Fibroblast of peridontal ligament (primary cell): ENCODE data around the gene RHOF.

Experiments
- DNase-seq: peaks from one replicate; pipeline ENCODE4 v3.0.0-alpha.2; 2010; ENCODE audit errors: extremely low read depth

Gene RHOF

DNA sequence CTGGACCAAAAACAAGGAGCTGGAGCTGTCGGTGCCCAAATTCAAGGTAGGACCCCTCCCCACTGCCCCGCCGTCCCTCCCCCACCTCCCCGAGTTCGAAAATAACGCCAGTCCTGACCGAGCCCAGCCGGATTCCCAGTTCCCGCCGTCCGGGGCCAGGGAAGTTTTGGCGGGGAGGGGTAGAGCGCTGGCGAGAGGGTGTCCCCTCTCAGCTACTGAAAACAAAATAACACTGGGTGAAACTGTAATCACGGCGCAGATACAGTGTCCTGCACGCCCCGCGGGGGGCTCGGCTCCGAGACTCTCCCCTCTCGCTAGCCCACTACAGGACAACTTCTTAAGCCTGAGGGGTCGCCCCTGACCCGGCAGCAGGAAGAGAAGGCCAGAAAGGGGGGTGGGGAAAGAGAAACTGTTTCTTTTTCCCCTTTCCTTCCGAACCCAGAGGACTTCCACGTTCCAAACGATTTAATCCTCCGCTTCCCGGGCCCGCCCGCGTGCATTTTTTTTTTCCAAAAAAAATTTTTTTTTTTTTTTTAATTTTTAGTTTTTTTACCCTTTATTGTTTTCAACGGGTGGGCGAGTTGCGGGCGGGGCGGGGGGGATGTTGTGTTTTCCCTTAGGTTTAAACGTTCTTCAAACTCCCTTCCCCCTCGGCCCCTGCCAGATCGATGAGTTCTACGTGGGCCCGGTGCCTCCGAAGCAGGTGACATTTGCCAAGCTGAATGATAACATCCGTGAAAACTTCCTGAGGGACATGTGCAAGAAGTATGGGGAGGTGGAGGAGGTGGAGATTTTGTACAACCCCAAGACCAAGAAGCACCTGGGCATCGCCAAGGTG is 11.9 kb upstream of the RHOF start:
- DNase-seq, result peak; percentile 40

DNA sequence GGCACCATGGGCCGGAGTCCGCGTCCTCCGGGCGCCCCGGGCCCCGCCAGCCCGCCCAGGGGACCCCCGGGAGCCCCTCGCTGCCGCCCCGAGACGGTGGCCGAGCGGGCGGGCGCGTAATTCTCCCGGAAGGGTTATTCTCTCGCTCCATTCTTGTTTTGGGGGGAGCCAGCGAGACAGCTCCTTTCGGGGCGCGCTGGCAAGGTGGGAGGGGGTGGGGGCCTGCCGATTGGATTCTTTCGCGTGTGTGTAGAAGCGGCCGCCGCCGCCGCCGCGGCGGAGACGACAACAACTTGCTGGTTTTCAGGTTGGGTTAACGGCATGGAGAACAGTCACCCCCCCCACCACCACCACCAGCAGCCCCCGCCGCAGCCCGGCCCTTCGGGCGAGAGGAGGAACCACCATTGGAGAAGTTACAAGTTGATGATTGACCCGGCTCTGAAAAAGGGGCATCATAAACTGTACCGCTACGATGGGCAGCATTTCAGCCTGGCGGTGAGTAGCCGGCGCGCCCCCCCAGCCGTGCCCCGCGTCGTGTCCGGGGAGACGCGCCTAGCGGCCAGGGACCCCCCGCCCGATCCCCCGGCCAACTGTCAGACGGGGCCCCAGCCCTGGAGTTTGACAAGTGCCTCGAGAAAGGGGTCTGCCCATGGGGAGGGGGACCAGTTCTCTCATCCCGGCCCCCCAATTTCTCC is 11.1 kb upstream of the RHOF start:
- no peak for DNase-seq

DNA sequence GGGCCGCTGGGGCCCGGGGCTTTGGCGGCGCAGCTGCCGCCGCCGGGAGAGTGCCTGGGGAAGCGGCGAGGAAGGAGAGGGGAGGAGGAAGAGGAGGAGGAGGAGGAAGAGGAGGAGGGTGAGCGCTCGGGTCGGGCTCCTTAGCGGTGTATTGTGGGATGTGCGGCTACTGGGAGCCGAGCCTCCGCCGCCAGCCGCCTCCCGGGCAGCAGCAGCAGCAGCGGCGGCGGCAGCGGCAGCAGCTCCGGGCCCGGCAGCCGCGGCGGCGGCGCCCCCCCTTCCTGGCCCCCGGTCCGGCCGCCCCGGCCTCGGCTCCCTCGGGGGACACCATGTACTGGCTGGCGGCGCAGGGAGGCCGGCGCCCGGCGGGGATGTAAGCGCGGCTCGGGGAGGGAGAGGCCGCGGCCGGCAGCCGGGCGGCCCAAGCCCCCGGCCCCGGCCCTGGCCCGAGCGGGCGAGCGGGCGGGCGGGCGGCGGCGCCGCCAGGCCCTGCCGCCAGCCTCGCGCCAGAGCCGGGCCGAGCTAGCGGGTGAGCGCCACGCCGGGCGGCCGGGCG is 10.5 kb upstream of the RHOF start, which contains the start of gene SETD1B:
SETD1B (plus strand) TSS at position 149 of the 556 bp plus-strand sequence. CDS start 729 bp downstream, outside the sequence.
- DNase-seq, result peak; percentile 51

DNA sequence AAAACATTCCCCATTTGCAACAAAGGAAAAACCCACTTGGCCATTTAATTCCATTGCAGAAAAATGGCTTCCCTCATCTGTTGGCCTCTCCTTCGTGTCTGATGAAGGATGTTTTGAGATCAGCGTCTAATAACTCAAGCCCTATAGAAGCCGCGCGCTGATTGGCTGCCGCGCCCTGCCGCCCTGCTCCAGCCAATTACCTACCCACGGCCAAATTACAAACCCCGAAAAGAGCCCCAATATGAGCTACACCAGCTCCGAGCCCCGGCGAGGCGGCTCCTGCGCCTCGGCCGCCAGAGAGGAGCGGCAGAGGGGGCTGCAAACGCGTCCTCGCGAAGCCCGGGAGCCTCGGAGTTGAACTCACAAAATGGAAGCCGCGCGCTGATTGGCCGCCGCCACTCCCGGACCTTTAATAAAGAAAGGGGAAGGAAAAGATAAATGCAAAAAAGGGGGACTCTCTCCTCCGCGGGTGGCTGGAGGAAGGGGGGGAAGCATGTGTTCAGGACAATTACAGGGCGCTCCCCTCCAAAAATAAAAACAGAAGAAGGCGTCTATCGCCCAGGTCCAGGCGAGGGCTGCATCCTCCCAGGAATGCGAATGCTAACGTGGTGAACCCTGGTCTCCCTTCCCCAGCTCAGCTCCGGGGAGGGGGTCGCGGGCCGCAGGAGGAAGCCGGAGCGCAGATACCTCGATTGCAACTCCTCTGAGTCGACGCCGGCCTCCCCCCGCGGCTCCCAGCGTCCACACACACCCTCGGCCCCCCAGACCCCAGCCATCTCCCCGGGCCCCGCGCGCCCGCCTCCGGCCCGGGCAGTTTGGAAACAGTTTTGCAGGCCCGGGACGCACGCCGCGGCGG is 9.6 kb upstream of the RHOF start:
- DNase-seq, result peak; percentile 96

DNA sequence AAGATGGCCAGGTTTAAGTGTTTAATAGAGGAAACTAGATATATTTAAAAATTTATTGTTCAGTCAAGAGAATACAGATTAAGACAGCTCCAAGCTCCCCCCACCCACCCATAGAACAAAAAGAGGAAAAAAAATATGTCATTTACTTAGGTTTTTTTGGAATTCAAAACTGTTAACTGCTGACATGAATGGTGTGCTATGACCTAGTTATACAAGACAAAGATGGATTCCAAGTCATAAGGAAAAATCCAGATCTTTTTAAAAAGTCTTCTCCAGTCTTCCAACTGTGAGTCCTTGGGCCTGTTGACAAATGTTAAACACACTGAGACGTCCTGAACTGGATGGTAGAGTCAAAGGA is 9.0 kb upstream of the RHOF start:
- DNase-seq, result no peak

DNA sequence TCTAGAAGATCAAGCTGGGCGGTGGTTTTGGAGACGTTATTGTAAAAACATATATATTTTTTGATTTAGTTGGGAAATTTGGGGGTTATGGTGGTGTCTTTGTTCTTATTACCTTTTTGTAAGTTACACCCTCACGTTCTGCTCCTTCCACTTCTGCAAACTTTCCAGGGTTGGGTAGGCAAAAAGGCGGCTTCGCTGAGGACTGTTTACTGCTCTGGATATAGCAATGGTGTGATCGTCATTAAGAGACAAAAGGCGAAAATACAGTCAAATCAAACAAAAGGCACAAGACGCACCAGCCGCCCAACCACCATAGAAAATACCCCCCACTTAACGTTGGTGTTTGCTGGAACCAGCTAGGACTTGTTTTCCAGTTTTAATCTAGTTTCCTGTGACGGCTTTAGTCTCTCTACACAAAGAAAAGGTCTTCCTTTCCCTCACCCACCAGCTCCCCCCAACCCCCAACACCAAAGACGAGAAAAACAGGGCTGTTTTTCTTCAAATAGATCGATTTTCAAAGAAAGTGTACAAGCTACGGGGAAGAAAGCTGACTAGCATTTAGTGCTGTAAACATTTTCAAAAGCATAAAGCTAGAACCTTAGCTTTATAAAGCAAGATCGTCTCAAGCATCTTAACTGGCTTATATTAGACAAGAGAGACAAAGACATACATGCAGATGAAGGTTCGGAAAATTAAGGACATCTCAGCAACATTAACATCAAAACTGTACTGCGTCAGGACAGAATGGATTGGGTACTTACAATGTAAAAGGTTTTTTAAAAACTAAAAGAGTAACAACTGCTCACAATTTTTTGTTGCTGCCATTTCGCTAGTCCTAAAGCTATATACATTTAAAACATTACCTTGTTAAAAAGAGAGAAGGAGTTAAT is 8.4 kb upstream of the RHOF start:
- DNase-seq, result peak; percentile 54

DNA sequence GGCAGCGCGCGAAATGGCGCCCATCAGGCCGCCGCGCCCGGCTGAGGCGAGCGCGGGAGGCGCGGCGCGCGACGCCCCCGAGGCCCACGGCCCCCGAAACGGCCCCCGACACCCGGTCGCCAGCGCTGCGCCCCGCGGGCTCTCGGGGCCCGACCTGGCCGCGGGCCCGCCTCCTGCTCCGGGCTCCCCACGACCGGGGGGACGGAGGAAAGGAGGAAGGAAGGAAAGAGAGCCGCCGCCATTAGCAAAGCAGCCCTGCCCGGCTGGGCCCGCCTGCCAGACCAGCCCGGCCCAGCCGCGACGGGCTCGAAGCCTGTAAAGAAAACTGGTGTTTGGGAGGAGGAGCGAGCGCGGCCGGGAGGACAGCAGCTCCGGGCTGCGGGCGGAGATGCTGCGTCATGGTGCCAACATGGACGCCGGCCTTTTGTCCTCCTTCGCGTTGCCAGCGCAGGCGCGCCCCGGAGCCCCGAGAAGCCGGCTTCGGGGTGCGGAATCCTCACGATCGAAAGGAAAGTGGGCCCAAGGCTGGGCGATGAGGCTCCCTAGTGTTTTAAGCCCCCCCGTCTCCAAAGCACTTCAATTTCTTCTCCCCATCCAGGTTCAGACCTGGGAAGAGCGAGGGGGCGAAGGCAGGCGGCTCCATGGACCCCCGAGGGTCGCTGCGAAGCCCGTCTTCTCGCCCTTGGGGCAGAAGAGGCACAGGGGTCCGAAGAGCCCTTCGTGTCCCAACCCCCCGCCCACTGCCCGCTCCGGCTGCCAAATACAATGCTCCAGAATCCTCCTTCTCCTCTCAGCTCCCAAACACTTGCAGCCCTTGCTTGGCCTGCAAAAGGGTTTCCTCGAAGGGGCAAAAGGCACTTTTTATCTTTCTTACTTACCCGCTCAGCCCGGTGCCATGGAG is 7.5 kb upstream of the RHOF start:
- DNase-seq, result peak; percentile 83

DNA sequence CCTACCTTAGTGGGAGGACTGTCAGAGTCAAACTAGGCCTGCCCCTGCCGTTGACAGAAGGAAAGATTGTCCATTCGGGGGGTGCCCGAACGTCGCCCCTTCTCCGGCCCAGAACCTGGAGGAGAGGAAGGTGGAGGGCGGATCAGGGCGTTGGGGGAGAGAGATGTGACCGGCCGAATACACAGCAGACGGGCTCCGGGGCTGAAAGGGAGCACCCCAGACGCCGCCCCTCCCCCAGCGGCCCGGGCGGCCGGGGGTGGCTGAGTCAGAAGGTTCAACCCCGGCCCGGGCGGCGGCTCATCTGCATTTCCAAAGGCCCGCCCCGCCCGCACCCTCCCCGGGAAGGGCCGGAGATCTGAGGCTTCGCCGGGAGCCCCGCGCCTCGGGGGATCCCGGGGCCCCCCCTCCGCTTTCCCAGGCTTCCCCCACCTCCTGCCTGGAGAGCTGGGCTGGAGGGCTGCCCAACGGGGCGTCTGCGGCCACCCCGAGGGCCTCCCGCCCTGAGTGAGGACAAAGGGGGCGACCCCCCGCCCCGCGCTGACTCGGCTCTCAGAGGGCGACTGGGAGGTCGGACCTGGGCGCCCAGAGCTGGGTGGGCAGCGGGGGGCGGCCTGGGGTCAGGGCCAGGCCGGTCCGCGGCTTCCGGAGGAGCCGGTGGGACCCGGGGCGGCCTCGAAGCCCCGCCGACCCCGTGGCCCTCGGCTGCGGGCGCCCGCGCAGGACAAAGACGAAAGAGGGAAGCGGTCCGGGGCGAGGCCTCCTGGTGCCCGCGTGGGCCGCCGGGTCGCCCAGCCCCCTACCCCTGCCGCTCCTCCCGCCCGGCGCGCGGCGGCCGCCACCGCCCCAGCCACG is 6.6 kb upstream of the RHOF start:
- peak; percentile 81 for DNase-seq

DNA sequence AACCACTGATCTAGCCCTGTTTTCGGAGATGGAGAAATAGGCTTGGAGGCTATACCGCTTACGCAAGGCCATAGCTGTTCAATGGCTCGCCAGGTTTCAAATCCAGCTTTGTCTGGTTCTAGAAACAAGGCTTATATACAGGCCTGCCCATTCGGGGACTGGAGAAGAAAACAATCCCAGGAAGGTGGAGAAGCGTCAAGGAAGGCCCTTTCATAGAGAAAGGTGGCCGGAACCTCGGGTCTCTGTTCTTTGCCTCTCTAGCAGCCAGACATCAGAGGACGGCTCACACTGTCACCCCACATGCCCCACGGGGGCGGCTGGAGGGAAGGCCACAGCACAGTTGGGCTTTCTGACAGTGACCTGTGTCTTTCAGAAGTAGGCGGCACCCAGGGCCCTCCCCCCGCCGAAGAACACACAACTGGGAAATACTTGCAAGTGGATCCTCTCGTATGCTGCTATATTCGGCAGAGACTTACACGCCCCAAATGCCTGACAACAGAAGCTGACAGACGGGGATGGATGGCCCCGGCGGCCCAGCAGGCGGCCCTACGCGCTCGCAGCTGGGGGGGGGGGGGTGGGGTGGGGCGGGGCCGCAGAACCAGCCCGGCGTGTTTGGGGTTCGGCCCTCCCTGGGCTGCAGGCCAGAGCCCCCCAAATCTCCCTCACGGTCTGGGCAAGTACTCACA is 5.8 kb upstream of the RHOF start:
- peak; percentile 73 for DNase-seq

DNA sequence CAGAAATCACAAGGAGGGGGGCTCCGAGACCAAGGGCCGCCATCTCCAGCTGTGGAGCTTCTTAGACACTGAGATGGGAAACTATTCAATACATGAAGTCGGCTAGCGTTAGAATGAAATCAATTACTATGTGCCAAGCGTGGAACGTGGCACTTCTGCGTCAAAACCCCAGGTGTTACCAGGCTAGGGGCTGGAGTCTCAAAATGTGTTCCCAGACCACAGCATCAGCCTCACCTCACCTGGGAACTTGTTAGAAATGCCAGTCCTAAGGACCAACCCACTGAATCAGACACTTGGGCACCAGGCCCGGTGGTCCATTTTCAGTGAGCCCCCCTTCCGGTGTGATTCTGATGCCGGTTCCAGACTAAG is 5.3 kb upstream of the RHOF start:
- no peak for DNase-seq

DNA sequence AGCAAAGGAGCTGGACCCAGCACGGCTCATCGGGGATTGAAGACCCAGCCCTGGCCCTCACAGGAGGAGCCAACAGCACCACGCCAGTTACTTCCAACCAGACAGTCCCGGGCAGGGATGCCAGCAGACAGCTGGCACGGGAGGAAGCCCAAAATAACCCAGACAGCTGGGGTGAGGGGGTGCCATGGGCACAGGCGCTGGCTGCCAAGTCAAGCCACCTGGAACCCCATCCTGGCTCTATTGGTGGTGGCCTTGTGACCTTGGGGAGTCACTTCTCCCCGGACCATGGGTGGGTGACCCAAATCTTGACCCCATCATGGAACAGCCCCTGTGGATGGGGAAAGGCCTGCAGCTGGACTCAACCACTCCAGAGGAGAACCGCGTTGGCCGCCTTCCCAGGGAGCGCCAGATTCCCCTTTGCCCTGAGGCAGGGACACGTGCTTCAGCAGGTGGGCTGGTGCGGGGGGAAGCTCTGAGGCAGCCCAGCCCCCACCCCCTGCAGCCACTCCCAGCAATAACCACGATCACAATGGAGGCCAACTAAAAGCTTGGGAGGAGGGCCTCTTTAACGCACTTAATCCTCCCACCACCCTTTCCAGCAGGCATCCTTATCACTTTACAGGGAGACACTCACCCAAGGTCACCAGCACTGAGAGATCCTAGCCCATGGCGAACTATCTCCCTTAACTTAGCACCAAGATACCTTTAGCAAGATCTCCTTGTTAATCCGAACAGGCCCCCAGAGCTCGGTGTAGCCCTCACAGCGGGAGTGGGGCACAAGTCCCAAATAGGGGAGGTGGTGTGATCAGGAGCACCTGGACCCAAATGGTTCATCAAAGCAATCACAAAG is 4.7 kb upstream of the RHOF start:
- no peak for DNase-seq

DNA sequence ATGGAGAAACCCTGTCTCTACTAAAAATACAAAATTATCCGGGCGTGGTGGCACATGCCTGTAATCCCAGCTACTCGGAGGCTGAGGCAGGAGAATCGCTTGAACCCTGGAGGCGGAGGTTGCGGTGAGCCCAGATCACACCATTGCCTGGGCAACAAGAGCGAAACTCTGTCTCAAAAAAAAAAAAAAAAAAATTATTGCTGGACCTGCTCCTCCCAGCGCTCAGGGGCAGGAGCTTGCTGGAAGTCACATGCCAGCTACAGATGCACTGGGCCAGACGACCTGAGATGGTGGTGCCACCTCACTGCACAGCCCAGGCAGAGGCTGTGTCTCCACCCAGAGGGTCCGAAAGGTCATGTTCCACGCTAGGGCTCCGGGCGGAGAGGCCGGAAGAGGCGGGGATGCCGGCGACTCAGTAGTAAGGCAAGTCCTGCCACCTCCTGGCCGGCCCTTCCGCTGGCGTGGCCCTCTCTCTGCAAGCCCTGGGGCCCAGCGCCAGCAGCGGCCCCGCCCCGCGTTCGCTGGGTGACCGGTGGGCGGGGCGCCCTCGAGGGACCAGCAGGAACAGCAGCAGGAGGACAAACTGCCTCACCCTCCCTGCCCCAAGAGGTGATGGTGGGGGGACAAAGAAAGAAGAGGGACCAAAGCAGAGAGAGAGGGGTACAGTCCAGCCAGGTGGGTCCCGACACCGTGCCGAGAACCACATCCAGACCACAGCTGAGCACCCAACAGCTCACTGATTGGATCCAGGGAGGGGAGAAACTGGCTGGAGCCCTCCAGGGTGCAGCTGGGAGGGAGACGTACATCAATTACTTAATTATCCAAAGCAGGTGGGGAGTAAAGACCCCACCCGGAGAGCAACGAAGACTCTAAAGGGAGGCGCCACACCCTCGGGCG is 3.6 kb upstream of the RHOF start:
- peak; percentile 56 for DNase-seq

DNA sequence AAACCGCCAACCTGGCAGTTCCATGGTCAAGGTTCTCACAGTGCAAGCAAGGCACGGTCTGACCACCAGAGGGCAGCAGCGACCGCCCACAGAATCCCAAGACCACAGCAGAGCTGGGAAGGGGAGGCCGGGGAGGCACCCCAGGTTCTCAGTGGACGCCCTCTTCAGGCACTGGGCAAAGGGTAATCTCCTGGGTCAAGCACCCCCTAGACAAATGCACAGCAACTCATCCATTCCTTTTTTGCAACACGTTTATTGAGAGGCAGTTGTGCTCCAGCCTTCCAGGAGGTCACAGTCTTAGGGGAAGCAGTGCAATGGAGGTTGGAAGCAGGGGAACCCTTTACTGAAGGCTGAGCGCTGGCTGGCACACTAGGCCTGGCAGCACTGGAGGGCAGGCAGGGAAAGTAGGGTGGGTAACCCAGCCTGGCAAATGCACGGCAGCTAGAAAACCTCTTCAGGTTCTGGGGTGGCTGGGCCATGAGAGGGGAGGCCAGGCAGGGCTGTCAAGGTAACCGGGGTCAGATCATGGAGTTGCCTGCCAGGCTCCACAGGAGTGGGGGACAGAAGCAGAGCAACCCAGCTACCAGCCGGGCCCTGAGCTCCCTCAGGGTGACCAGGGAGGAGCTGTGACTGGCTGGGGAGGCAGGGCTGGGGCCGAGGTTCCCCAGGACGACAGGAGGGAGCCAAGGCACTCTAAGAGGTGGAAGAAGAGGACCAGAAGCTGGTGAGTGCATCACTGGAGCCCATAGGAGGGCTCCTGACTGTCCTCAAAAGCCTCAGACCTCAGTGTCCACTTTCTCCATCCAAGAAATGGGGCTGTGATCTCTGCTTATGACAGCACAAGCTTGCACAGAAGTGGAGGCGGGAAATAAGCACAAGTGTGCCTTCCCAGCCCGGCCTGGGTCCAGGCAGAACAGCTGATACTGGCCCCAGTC is 1.8 kb upstream of the RHOF start:
- peak; percentile 88 for DNase-seq

DNA sequence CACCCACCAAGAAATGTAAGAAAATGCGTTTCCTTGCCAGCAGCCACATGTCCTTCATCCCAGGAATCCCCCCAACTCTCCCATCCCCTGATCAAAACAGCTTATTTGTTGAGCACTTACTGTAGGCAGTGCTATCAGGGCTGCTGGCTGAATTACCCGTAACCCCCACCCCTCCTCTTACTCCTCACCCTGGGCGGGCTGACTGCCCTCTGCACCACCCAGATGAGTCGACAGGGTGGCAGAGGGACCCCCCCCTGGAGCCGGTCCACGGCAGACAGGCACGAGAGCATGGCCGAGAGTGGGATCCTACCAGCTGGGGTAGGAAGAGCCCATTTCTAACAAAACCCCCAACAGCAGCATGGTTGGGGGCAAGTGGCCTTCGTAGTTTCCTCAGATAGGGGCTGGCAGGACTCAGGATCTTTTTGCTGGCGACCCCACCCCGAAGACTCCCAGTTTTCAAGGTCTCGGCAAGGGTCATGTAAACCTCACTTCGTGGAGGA is 1.1 kb upstream of the RHOF start:
- no peak for DNase-seq
